ENCODE results near the gene NAIF1.

GRCh38 chr9:128025736-128026135 is 41.4 kb downstream of the NAIF1 start:
- TF ChIP-seq, protein P1, sequence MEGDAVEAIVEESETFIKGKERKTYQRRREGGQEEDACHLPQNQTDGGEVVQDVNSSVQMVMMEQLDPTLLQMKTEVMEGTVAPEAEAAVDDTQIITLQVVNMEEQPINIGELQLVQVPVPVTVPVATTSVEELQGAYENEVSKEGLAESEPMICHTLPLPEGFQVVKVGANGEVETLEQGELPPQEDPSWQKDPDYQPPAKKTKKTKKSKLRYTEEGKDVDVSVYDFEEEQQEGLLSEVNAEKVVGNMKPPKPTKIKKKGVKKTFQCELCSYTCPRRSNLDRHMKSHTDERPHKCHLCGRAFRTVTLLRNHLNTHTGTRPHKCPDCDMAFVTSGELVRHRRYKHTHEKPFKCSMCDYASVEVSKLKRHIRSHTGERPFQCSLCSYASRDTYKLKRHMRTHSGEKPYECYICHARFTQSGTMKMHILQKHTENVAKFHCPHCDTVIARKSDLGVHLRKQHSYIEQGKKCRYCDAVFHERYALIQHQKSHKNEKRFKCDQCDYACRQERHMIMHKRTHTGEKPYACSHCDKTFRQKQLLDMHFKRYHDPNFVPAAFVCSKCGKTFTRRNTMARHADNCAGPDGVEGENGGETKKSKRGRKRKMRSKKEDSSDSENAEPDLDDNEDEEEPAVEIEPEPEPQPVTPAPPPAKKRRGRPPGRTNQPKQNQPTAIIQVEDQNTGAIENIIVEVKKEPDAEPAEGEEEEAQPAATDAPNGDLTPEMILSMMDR (IDR thresholded peaks at IDR 0.05; ENCODE audit: poor library complexity, severe bottlenecking), result no peak
- TF ChIP-seq, protein P2, sequence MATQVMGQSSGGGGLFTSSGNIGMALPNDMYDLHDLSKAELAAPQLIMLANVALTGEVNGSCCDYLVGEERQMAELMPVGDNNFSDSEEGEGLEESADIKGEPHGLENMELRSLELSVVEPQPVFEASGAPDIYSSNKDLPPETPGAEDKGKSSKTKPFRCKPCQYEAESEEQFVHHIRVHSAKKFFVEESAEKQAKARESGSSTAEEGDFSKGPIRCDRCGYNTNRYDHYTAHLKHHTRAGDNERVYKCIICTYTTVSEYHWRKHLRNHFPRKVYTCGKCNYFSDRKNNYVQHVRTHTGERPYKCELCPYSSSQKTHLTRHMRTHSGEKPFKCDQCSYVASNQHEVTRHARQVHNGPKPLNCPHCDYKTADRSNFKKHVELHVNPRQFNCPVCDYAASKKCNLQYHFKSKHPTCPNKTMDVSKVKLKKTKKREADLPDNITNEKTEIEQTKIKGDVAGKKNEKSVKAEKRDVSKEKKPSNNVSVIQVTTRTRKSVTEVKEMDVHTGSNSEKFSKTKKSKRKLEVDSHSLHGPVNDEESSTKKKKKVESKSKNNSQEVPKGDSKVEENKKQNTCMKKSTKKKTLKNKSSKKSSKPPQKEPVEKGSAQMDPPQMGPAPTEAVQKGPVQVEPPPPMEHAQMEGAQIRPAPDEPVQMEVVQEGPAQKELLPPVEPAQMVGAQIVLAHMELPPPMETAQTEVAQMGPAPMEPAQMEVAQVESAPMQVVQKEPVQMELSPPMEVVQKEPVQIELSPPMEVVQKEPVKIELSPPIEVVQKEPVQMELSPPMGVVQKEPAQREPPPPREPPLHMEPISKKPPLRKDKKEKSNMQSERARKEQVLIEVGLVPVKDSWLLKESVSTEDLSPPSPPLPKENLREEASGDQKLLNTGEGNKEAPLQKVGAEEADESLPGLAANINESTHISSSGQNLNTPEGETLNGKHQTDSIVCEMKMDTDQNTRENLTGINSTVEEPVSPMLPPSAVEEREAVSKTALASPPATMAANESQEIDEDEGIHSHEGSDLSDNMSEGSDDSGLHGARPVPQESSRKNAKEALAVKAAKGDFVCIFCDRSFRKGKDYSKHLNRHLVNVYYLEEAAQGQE (IDR thresholded peaks at IDR 0.05; ENCODE audit: borderline replicate concordance), result no peak
- TF ChIP-seq POLR2AphosphoS5 (IDR thresholded peaks at IDR 0.05), result no peak
- no peak for TF ChIP-seq TAF1 (IDR thresholded peaks at IDR 0.05; ENCODE audit: low read depth)
- TF ChIP-seq EZH2 (IDR thresholded peaks at IDR 0.05; ENCODE audit: borderline replicate concordance, insufficient read depth, low read length, poor library complexity, severe bottlenecking), result no peak
- TF ChIP-seq EP300 (conservative IDR thresholded peaks at IDR 0.05; ENCODE audit: poor library complexity, severe bottlenecking), result no peak
- TF ChIP-seq RAD21 (conservative IDR thresholded peaks at IDR 0.05), result no peak
- no peak for TF ChIP-seq MXI1 (conservative IDR thresholded peaks at IDR 0.05; ENCODE audit: poor library complexity, severe bottlenecking)
- TF ChIP-seq SMC3 (conservative IDR thresholded peaks at IDR 0.05; ENCODE audit: poor library complexity), result no peak
